ENCODE measurements around the gene ZNF536. TPM values are rescaled to one million over a fixed set of nuclear protein-coding genes. Genes with fewer than 3 reads are reported as not detected.

The ZNF536 gene
- total and polyA plus RNA-seq, 10 of the 15 experiments (the other 5 are each of a cell fraction or from before 2014, with no cell fraction given), result not detected

DNA sequence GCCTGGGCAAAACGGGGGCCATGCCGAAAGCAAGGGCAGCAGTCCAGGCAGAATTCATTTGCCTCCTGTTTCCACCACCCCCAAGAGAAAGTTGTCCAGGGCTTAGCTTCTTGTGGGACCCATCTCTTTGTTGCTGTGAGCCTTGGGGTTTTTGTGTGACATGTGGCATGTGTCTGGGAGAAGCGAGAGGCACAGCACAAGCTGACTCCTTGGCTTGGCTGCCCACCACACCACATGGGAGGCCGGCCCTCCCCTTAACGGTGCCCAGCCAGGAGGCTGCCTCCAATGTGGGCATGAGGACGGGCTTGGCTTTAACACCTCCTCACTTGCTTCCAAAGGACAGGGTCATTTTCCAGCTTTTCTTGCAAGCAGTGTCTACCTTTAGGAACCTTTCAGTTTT lies 81.6 kb downstream of the ZNF536 start:
- no peak for DNase-seq (ENCODE audit: low read depth, low spot score)
- Histone ChIP-seq H3K9ac (ENCODE audit: control insufficient read depth, insufficient read depth, low read length) (no peak overlapping the region), H3K4me1 (ENCODE audit: control insufficient read depth, insufficient read depth, low read length) (no peaks in the 10 kb centered on the region), H4K20me1 (ENCODE audit: control insufficient read depth, insufficient read depth) (no peaks in the 10 kb centered on the region), H3K27me3 (replicated peaks in 1 of 2; ENCODE audit: control insufficient read depth in 2 of 2, insufficient read depth in 2 of 2, low read length in 1 of 2) (no peaks in the 10 kb centered on the region), H2AFZ (ENCODE audit: control insufficient read depth, low read depth, low read length) (no peak overlapping the region), H3K36me3 (ENCODE audit: control insufficient read depth in 2 of 2, insufficient read depth in 2 of 2, low read length in 1 of 2) (no peaks in the 10 kb centered on the region), H3K9me3 (replicated peaks; ENCODE audit: control insufficient read depth, insufficient read depth, low read length) (no peaks in the 10 kb centered on the region), H3K4me2 (ENCODE audit: control insufficient read depth, insufficient read depth) (no peak overlapping the region), H3K79me2 (ENCODE audit: control insufficient read depth, insufficient read depth, low read length) (no peaks in the 10 kb centered on the region), H3K27ac (ENCODE audit: control insufficient read depth, insufficient read depth) (no peak overlapping the region), H3K4me3 (no peak overlapping the region)
- FAIRE-seq, result no peak
- ATAC-seq, result no peak
- intact Hi-C loops (cut with micrococcal nuclease; ENCODE audit: unreplicated experiment), result no loop called here
- in situ Hi-C loops (cut with MboI), result no loop called here
- SMC1A ChIA-PET (ENCODE audit: uncharacterized antibody, unreplicated experiment), result no interaction called here
- BruUV-seq (replicated peaks), result no TSS peak
- RAD21 ChIA-PET (ENCODE audit: unreplicated experiment), result no interaction called here
- WGBS (ENCODE audit: insufficient coverage, insufficient replicate concordance, low lambda C conversion rate, missing lambda C conversion rate), result 5% methylated on average over 6 of the region's 6 CpGs
- no peak for TF ChIP-seq BMI1 (IDR thresholded peaks at IDR 0.05; ENCODE audit: borderline replicate concordance)
- TF ChIP-seq SMAD1 (IDR thresholded peaks at IDR 0.05; ENCODE audit: low read depth, partially characterized antibody), result no peak
- TF ChIP-seq RAD21 (IDR thresholded peaks at IDR 0.05; ENCODE audit: insufficient read depth, low read depth, low read length), result no peak
- TF ChIP-seq SIX5 (IDR thresholded peaks at IDR 0.05; ENCODE audit: low read depth, low read length, severe bottlenecking), result no peak
- no peak for TF ChIP-seq SUZ12 (IDR thresholded peaks at IDR 0.05; ENCODE audit: unreplicated experiment)
- TF ChIP-seq CREM (IDR thresholded peaks at IDR 0.05; ENCODE audit: low read depth), result no peak
- no peak for TF ChIP-seq NFIC (IDR thresholded peaks at IDR 0.05; ENCODE audit: low read depth, low read length)
- TF ChIP-seq, protein P1, sequence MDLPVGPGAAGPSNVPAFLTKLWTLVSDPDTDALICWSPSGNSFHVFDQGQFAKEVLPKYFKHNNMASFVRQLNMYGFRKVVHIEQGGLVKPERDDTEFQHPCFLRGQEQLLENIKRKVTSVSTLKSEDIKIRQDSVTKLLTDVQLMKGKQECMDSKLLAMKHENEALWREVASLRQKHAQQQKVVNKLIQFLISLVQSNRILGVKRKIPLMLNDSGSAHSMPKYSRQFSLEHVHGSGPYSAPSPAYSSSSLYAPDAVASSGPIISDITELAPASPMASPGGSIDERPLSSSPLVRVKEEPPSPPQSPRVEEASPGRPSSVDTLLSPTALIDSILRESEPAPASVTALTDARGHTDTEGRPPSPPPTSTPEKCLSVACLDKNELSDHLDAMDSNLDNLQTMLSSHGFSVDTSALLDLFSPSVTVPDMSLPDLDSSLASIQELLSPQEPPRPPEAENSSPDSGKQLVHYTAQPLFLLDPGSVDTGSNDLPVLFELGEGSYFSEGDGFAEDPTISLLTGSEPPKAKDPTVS (IDR thresholded peaks at IDR 0.05; ENCODE audit: low read depth, low read length), result no peak
- TF ChIP-seq IKZF2 (IDR thresholded peaks at IDR 0.05), result no peak
- no peak for TF ChIP-seq SRF (IDR thresholded peaks at IDR 0.05; ENCODE audit: low read depth in 2 of 2, low read length in 2 of 2)
- TF ChIP-seq, protein P2, sequence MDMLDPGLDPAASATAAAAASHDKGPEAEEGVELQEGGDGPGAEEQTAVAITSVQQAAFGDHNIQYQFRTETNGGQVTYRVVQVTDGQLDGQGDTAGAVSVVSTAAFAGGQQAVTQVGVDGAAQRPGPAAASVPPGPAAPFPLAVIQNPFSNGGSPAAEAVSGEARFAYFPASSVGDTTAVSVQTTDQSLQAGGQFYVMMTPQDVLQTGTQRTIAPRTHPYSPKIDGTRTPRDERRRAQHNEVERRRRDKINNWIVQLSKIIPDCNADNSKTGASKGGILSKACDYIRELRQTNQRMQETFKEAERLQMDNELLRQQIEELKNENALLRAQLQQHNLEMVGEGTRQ (IDR thresholded peaks at IDR 0.05; ENCODE audit: borderline replicate concordance, low read depth, low read length), result no peak
- no peak for TF ChIP-seq CBFB (IDR thresholded peaks at IDR 0.05; ENCODE audit: low read depth)
- POLR2A ChIA-PET, result no interaction called here
- CTCF ChIA-PET, result no interaction called here
